ENCODE results near the gene EHBP1L1. TPM values are rescaled to one million over a fixed set of nuclear protein-coding genes. Genes with fewer than 3 reads are reported as not detected.

EHBP1L1 gene
- total RNA-seq, 1 donor from 2014 or later: 10.1 TPM

GRCh38 chr11:65589444-65590239 lies 13.8 kb downstream of the EHBP1L1 start:
- Mint-ChIP-seq H3K4me3 (ENCODE audit: unreplicated experiment) (no peak overlapping the region), H3K27me3 (ENCODE audit: low read depth, unreplicated experiment) (peaks cover 18% of the 10 kb centered on the region), H3K4me1 (ENCODE audit: low read depth, unreplicated experiment) (peaks cover 6% of the 10 kb centered on the region), H3K36me3 (ENCODE audit: low read depth, unreplicated experiment) (no peaks in the 10 kb centered on the region), H3K9me3 (ENCODE audit: unreplicated experiment) (no peaks in the 10 kb centered on the region), H3K27ac (ENCODE audit: unreplicated experiment) (no peak overlapping the region)
- no peak overlapping the region for H3K9ac ChIP-seq (ENCODE audit: low read length)
- no peak overlapping the region for H3K4me3 ChIP-seq (ENCODE audit: insufficient read depth, low read depth, low read length)
- H4K20me1 ChIP-seq (ENCODE audit: insufficient read depth, low read length): peaks cover 20% of the 10 kb centered on the region
- FAIRE-seq: no peak
- no peaks in the 10 kb centered on the region for H3K27me3 ChIP-seq (ENCODE audit: insufficient read depth, low read length)
- no peak overlapping the region for H3K27ac ChIP-seq (ENCODE audit: low read depth, low read length)
- no peak for TF ChIP-seq CTCF (IDR thresholded peaks at IDR 0.05; ENCODE audit: insufficient read depth, low read depth, low read length)
- no peak for TF ChIP-seq EZH2 (IDR thresholded peaks at IDR 0.05; ENCODE audit: insufficient read depth, low read length)
- H3K36me3 ChIP-seq (ENCODE audit: insufficient read depth, low read length): no peaks in the 10 kb centered on the region
- H3K9me3 ChIP-seq (ENCODE audit: insufficient read depth, low read depth, low read length): no peaks in the 10 kb centered on the region
- H3K4me1 ChIP-seq (ENCODE audit: insufficient read depth, low read length): peaks cover 11% of the 10 kb centered on the region
- no peak overlapping the region for H2AFZ ChIP-seq (ENCODE audit: low read depth, low read length)
- DNase-seq (ENCODE audit: low read depth): no peak
- no peaks in the 10 kb centered on the region for H3K79me2 ChIP-seq (ENCODE audit: insufficient read depth, low read length)
- no peak overlapping the region for H3K4me2 ChIP-seq (ENCODE audit: low read length)

GRCh38 chr11:65590240-65590738 lies 14.4 kb downstream of the EHBP1L1 start:
- no peak overlapping the region for H3K9ac ChIP-seq (ENCODE audit: low read length)
- H4K20me1 ChIP-seq (ENCODE audit: insufficient read depth, low read length): peaks cover 19% of the 10 kb centered on the region
- no peaks in the 10 kb centered on the region for H3K79me2 ChIP-seq (ENCODE audit: insufficient read depth, low read length)
- Mint-ChIP-seq H3K9me3 (ENCODE audit: unreplicated experiment) (no peaks in the 10 kb centered on the region), H3K27me3 (ENCODE audit: low read depth, unreplicated experiment) (peaks cover 21% of the 10 kb centered on the region), H3K27ac (ENCODE audit: unreplicated experiment) (no peak overlapping the region), H3K4me1 (ENCODE audit: low read depth, unreplicated experiment) (peaks cover 6% of the 10 kb centered on the region), H3K4me3 (ENCODE audit: unreplicated experiment) (no peak overlapping the region), H3K36me3 (ENCODE audit: low read depth, unreplicated experiment) (no peaks in the 10 kb centered on the region)
- FAIRE-seq (no peak), DNase-seq (ENCODE audit: low read depth) (no peak)
- H3K36me3 ChIP-seq (ENCODE audit: insufficient read depth, low read length): no peaks in the 10 kb centered on the region
- H3K9me3 ChIP-seq (ENCODE audit: insufficient read depth, low read depth, low read length): no peaks in the 10 kb centered on the region
- peaks cover 11% of the 10 kb centered on the region for H3K4me1 ChIP-seq (ENCODE audit: insufficient read depth, low read length)
- no peak overlapping the region for H3K4me3 ChIP-seq (ENCODE audit: insufficient read depth, low read depth, low read length)
- no peak overlapping the region for H2AFZ ChIP-seq (ENCODE audit: low read depth, low read length)
- no peaks in the 10 kb centered on the region for H3K27me3 ChIP-seq (ENCODE audit: insufficient read depth, low read length)
- TF ChIP-seq EZH2 (IDR thresholded peaks at IDR 0.05; ENCODE audit: insufficient read depth, low read length) (no peak), CTCF (IDR thresholded peaks at IDR 0.05; ENCODE audit: insufficient read depth, low read depth, low read length) (no peak)
- H3K27ac ChIP-seq (ENCODE audit: low read depth, low read length): no peak overlapping the region
- no peak overlapping the region for H3K4me2 ChIP-seq (ENCODE audit: low read length)
